NCI-H146 (cell line): ENCODE measurements around the gene EDAR.

Experiments used
- DNase-seq: peaks from one replicate; lab custom pipeline; 2025; lab: John Stamatoyannopoulos, UW

Gene EDAR

GRCh38 chr2:108908713-108909070, 80.3 kb downstream of the EDAR start:
- DNase-seq = no peak

GRCh38 chr2:108907822-108908712, 81.0 kb downstream of the EDAR start:
- peak; percentile 78 for DNase-seq

GRCh38 chr2:108906403-108907077, 82.5 kb downstream of the EDAR start:
- DNase-seq = no peak

- DNase-seq = no peak
Observed at GRCh38 chr2:108905906-108906305, 83.1 kb downstream of the EDAR start.

GRCh38 chr2:108905176-108905575, 83.8 kb downstream of the EDAR start:
- DNase-seq = no peak

- no peak for DNase-seq
Observed at GRCh38 chr2:108904680-108905079, 84.3 kb downstream of the EDAR start.

- no peak for DNase-seq
Observed at GRCh38 chr2:108898315-108899082, 90.5 kb downstream of the EDAR start.

- no peak for DNase-seq
Observed at GRCh38 chr2:108896741-108897140, 92.3 kb downstream of the EDAR start.

- no peak for DNase-seq
Observed at GRCh38 chr2:108895188-108895587, 93.8 kb downstream of the EDAR start.

- DNase-seq = no peak
Observed at GRCh38 chr2:108894766-108895165, 94.3 kb downstream of the EDAR start.

- no peak for DNase-seq
Observed at GRCh38 chr2:108893277-108893676, 95.7 kb downstream of the EDAR start.

- DNase-seq = no peak
Observed at GRCh38 chr2:108889907-108890306, 99.1 kb downstream of the EDAR start.

GRCh38 chr2:108884619-108885018, 104.4 kb downstream of the EDAR start:
- no peak for DNase-seq

GRCh38 chr2:108878276-108878675, 110.7 kb downstream of the EDAR start:
- no peak for DNase-seq

GRCh38 chr2:108877506-108877905, 111.5 kb downstream of the EDAR start:
- no peak for DNase-seq

- DNase-seq = no peak
Observed at GRCh38 chr2:108870069-108870644, 118.9 kb downstream of the EDAR start.

GRCh38 chr2:108869542-108869941, 119.5 kb downstream of the EDAR start:
- no peak for DNase-seq

GRCh38 chr2:108868911-108869310, 120.1 kb downstream of the EDAR start:
- DNase-seq = no peak

GRCh38 chr2:108866041-108866440, 123.0 kb downstream of the EDAR start:
- DNase-seq = no peak

GRCh38 chr2:108858894-108859293, 130.1 kb downstream of the EDAR start:
- DNase-seq = no peak

- DNase-seq = peak; percentile 14
Observed at GRCh38 chr2:108855194-108855593, 133.8 kb downstream of the EDAR start.

- DNase-seq = no peak
Observed at GRCh38 chr2:108854484-108854883, 134.5 kb downstream of the EDAR start.
